IMR-90 (cell line): Measurements from ENCODE around the gene NAPB. TPM values are rescaled to one million over a fixed set of nuclear protein-coding genes. Genes with fewer than 3 reads are reported as not detected.

ENCODE experiments used
- ATAC-seq: fragments of 200-7000 bp; cut with Tn5 transposase; 2 replicates; pipeline ENCODE4 v1.9.1; 2020; ENCODE audit warnings: low read depth, mild to moderate bottlenecking, moderate library complexity
- BruUV-seq: library from RNA; stranded (reverse); fragments of 400-500 nt; replicated peaks from 2 replicates; lab custom pipeline; 2021; lab: Mats Ljungman, UMichigan
- CTCF ChIA-PET: fragments of 300-600 bp; formaldehyde crosslinking; extraction: SDS; loops from one replicate; lab custom pipeline; 2021; ENCODE audit warnings: antibody characterized with exemption; lab: Yijun Ruan, JAX
- POLR2A ChIA-PET: fragments of 300-600 bp; sonication (Branson Sonifier 250); formaldehyde crosslinking; loops from one replicate; lab custom pipeline; 2022; ENCODE audit warnings: antibody characterized with exemption; ENCODE audit not compliant: unreplicated experiment; lab: Charles Lee
- DNase-seq: peaks from one replicate; pipeline ENCODE4 v3.0.0; 2013
- H2AFZ ChIP-seq: replicated peaks from 2 replicates; pipeline ENCODE3; 2013; ENCODE audit warnings: low read length, mild to moderate bottlenecking; ENCODE audit not compliant: poor library complexity
- H2AK5ac ChIP-seq: 2 replicates; pipeline ENCODE4 v1.6.1; 2013; ENCODE audit warnings: low read depth, low read length, inconsistent platforms
- H2AK9ac ChIP-seq: replicated peaks from 2 replicates; pipeline ENCODE3; 2013; ENCODE audit warnings: mild to moderate bottlenecking, low read depth, low read length, moderate library complexity; ENCODE audit not compliant: poor library complexity
- H2BK120ac ChIP-seq: 2 replicates; pipeline ENCODE4 v1.6.1; 2013; ENCODE audit warnings: low read depth, low read length, inconsistent platforms
- H2BK15ac ChIP-seq: 3 replicates; pipeline ENCODE4 v1.6.1; 2013; ENCODE audit warnings: low read depth, low read length, inconsistent platforms
- H2BK20ac ChIP-seq: 2 replicates; pipeline ENCODE4 v1.6.1; 2013; ENCODE audit warnings: low read depth, mild to moderate bottlenecking, inconsistent platforms, low read length, moderate library complexity
- H2BK5ac ChIP-seq: 2 replicates; pipeline ENCODE4 v1.6.1; 2013; ENCODE audit warnings: mild to moderate bottlenecking, low read depth, low read length, inconsistent platforms; ENCODE audit not compliant: poor library complexity, severe bottlenecking
- H3K14ac ChIP-seq: replicated peaks from 2 replicates; pipeline ENCODE4 v1.6.1; 2013; ENCODE audit warnings: low read depth, low read length, inconsistent platforms
- H3K18ac ChIP-seq: 2 replicates; pipeline ENCODE4 v1.6.1; 2013; ENCODE audit warnings: low read depth, low read length, control low read depth
- H3K23ac ChIP-seq: 2 replicates; pipeline ENCODE4 v1.6.1; 2013; ENCODE audit warnings: low read depth, low read length, inconsistent platforms
- H3K27ac ChIP-seq: 2 replicates; pipeline ENCODE4 v1.5.1; 2013; ENCODE audit warnings: mild to moderate bottlenecking, control low read depth, low read length; ENCODE audit not compliant: insufficient read depth
- H3K27me3 ChIP-seq: 2 replicates; pipeline ENCODE4 v1.6.1; 2013; ENCODE audit warnings: low read length; ENCODE audit not compliant: control insufficient read depth, insufficient read depth
- H3K36me3 ChIP-seq: 2 replicates; pipeline ENCODE4 v1.6.1; 2013; ENCODE audit warnings: low read length, mixed read lengths; ENCODE audit not compliant: control insufficient read depth, insufficient read depth
- H3K4ac ChIP-seq: 2 replicates; pipeline ENCODE4 v1.6.1; 2013; ENCODE audit warnings: low read depth, low read length, inconsistent platforms
- H3K4me1 ChIP-seq: 2 replicates; pipeline ENCODE4 v1.6.1; 2013; ENCODE audit warnings: low read length, mixed read lengths; ENCODE audit not compliant: control insufficient read depth, insufficient read depth
- H3K4me2 ChIP-seq: 2 replicates; pipeline ENCODE4 v1.6.1; 2013; ENCODE audit warnings: low read depth, mild to moderate bottlenecking, control low read depth, low read length, moderate library complexity
- H3K4me3 ChIP-seq: 2 replicates; pipeline ENCODE4 v1.5.1; 2013; ENCODE audit warnings: low read depth, mild to moderate bottlenecking, control low read depth, low read length, moderate library complexity; ENCODE audit not compliant: insufficient read depth
- H3K56ac ChIP-seq: 2 replicates; pipeline ENCODE4 v1.6.1; 2013; ENCODE audit warnings: low read length, inconsistent platforms; ENCODE audit not compliant: insufficient read depth; ENCODE audit errors: extremely low read depth
- H3K79me1 ChIP-seq, 2 experiments: 2 replicates each; pipeline ENCODE4 v1.6.1; 2013; ENCODE audit warnings: low read length in 2 of 2, inconsistent platforms in 1 of 2, low read depth in 1 of 2
- H3K9ac ChIP-seq: 2 replicates; pipeline ENCODE4 v1.6.1; 2013; ENCODE audit warnings: low read depth, low read length, control low read depth
- H3K9me1 ChIP-seq: 2 replicates; pipeline ENCODE4 v1.6.1; 2013; ENCODE audit warnings: low read length, inconsistent platforms; ENCODE audit not compliant: insufficient read depth
- H3K9me3 ChIP-seq: 2 replicates; pipeline ENCODE4 v1.6.1; 2013; ENCODE audit warnings: low read length; ENCODE audit not compliant: control insufficient read depth, insufficient read depth
- H4K20me1 ChIP-seq: 2 replicates; pipeline ENCODE4 v1.6.1; 2013; ENCODE audit warnings: low read length, inconsistent platforms; ENCODE audit not compliant: insufficient read depth
- H4K5ac ChIP-seq: 2 replicates; pipeline ENCODE4 v1.6.1; 2013; ENCODE audit warnings: mild to moderate bottlenecking, low read depth, low read length, control low read depth
- H4K8ac ChIP-seq, 2 experiments: 2 replicates each; pipeline ENCODE4 v1.6.1; 2013; ENCODE audit warnings: low read depth in 2 of 2, low read length in 2 of 2, control low read depth in 1 of 2, inconsistent platforms in 1 of 2
- H4K91ac ChIP-seq: 2 replicates; pipeline ENCODE4 v1.6.1; 2013; ENCODE audit warnings: low read depth, low read length, inconsistent platforms; ENCODE audit not compliant: insufficient read depth
- BHLHE40 ChIP-seq: fragments of 150-350 bp; IDR thresholded peaks from 2 replicates; pipeline ENCODE4 v1.6.1; 2016; ENCODE audit warnings: mild to moderate bottlenecking, low read depth, low read length
- CEBPB ChIP-seq: IDR thresholded peaks from 2 replicates; pipeline ENCODE4 v1.6.1; 2012; ENCODE audit warnings: low read depth, low read length, improper control_type of control experiment
- CHD1 ChIP-seq: IDR thresholded peaks from 2 replicates; pipeline ENCODE4 v1.6.1; 2012; ENCODE audit warnings: low read depth, low read length, improper control_type of control experiment
- CTCF ChIP-seq: conservative IDR thresholded peaks from 2 replicates; pipeline ENCODE4 v1.5.1; 2012; ENCODE audit warnings: mild to moderate bottlenecking, low read depth, low read length, improper control_type of control experiment
- ELK1 ChIP-seq: fragments of 150-350 bp; IDR thresholded peaks from 2 replicates; pipeline ENCODE4 v1.6.1; 2016; ENCODE audit warnings: low read depth, mild to moderate bottlenecking, low read length, moderate library complexity, borderline replicate concordance
- FOS ChIP-seq: fragments of 150-350 bp; IDR thresholded peaks from 2 replicates; pipeline ENCODE4 v1.6.1; 2016; ENCODE audit warnings: low read depth, low read length
- MAFK ChIP-seq: IDR thresholded peaks from 2 replicates; pipeline ENCODE4 v1.6.1; 2012; ENCODE audit warnings: low read depth, low read length, improper control_type of control experiment
- MAZ ChIP-seq: IDR thresholded peaks from 2 replicates; pipeline ENCODE4 v1.6.1; 2012; ENCODE audit warnings: low read depth, mild to moderate bottlenecking, low read length, improper control_type of control experiment, moderate library complexity, borderline replicate concordance
- RCOR1 ChIP-seq: IDR thresholded peaks from 2 replicates; pipeline ENCODE4 v1.6.1; 2012; ENCODE audit warnings: mild to moderate bottlenecking, low read length, improper control_type of control experiment; ENCODE audit not compliant: insufficient replicate concordance
- SMC3 ChIP-seq: fragments of 150-350 bp; IDR thresholded peaks from 2 replicates; pipeline ENCODE4 v1.6.1; 2016; ENCODE audit warnings: low read depth, mild to moderate bottlenecking, antibody characterized with exemption, low read length, moderate library complexity
- WGBS, 2 experiments: methylation state at CpG; one replicate each; pipeline versions ENCODE4 v1.1.5 to v1.1.7; 2013; ENCODE audit warnings: missing lambda C conversion rate in 2 of 2; ENCODE audit not compliant: insufficient read length in 1 of 2; ENCODE audit errors: extremely low coverage in 2 of 2; 5-methylcytosine and 5-hydroxymethylcytosine counted together
- dilution Hi-C: fragments of 300-500 bp; cut with HindIII; formaldehyde crosslinking; loops from one replicate; pipeline ENCODE4 v1.14.3; 2018; ENCODE audit warnings: low sequenced_read_pairs; ENCODE audit not compliant: unreplicated experiment
- in situ Hi-C: fragments of 300-500 bp; cut with MboI; formaldehyde crosslinking; loops from 3 replicates; pipeline ENCODE4 v1.14.3; 2019; ENCODE audit warnings: low sequenced_read_pairs, inconsistent platforms, mixed read lengths
- intact Hi-C: fragments of 100-400 bp; cut with micrococcal nuclease; formaldehyde crosslinking; loops from 2 replicates; pipeline ENCODE4 v1.10.0; 2022
- polyA plus RNA-seq, 3 experiments: library from polyadenylated mRNA; depleted of rRNA; stranded (reverse); fragments of >200 nt; gene quantifications; 2 replicates each; pipeline ENCODE4 v1.2.3, GENCODE V29; 2012; ENCODE audit warnings: low replicate concordance in 1 of 3
- total RNA-seq: library from RNA; depleted of rRNA; stranded (reverse); fragments of >200 nt; gene quantifications from 2 replicates; pipeline ENCODE4 v1.2.3, GENCODE V29; 2012

NAPB gene
- total and polyA plus RNA-seq, 2 of the 4 experiments (the other 2 are of a cell fraction) = 4.4 to 5.2 TPM

GRCh38 chr20:23425129-23425528, 3.8 kb upstream of the NAPB start:
- Histone ChIP-seq H2AK5ac (no peak overlapping the region), H3K9me3 (no peaks in the 10 kb centered on the region), H2BK20ac (no peak overlapping the region), H2AK9ac (no peak overlapping the region), H4K91ac (no peak overlapping the region), H3K9me1 (peaks cover 3% of the 10 kb centered on the region), H3K18ac (no peak overlapping the region), H2AFZ (no peak overlapping the region), H2BK5ac (no peak overlapping the region), H3K4ac (no peak overlapping the region), H3K4me1 (no peaks in the 10 kb centered on the region), H3K4me3 (no peak overlapping the region), H3K14ac (no peak overlapping the region), H3K9ac (no peak overlapping the region), H3K4me2 (no peak overlapping the region), H3K36me3 (no peaks in the 10 kb centered on the region), H3K56ac (no peak overlapping the region), H3K27me3 (no peaks in the 10 kb centered on the region), H4K5ac (no peak overlapping the region), H3K79me1 (peaks cover 0 to 3% of the 10 kb centered on the region in 2 experiments; a peak in 1 of 4 replicates), H4K20me1 (no peaks in the 10 kb centered on the region), H3K23ac (no peak overlapping the region), H4K8ac (no peak overlapping the region), H2BK15ac (no peak overlapping the region), H3K27ac (no peak overlapping the region), H2BK120ac (no peak overlapping the region)
- in situ Hi-C loops (no loop called here), intact Hi-C loops (no loop called here), dilution Hi-C loops (no loop called here)
- CTCF ChIA-PET = no interaction called here
- 82% methylated on average over 5 of the region's 9 CpGs; no CpG with 5 or more reads in 1 of the 2 experiments for WGBS, 2 experiments
- ATAC-seq (no peak), DNase-seq (no peak)
- TF ChIP-seq BHLHE40 (no peak), MAFK (no peak), CTCF (no peak), ELK1 (no peak), FOS (no peak), MAZ (no peak), RCOR1 (no peak), CEBPB (no peak), SMC3 (no peak), CHD1 (no peak)
- POLR2A ChIA-PET = no interaction called here
- BruUV-seq = no TSS peak
